Hair follicular keratinocyte (primary cell): ENCODE results near the gene TMEM139. TPM values are rescaled to one million over a fixed set of nuclear protein-coding genes. Genes with fewer than 3 reads are reported as not detected.

ENCODE experiments used
- total RNA-seq: library from RNA; depleted of rRNA; stranded (reverse); fragments of >200 nt; gene quantifications from 2 replicates; pipeline ENCODE4 v1.2.3, GENCODE V29; 2015

Gene TMEM139
- 7.1 and 8.9 TPM in 2 replicates for total RNA-seq

GRCh38 chr7:143284591-143285469, at the start of gene TMEM139:
TSS of gene TMEM139 (plus strand) at chr7:143284958. CDS start at chr7:143285958, 1,000 bp downstream.

GRCh38 chr7:143263266-143264195, 21.2 kb upstream of the TMEM139 start, which contains the start of gene GSTK1:
TSS of gene GSTK1 (plus strand) at chr7:143263441. CDS start at chr7:143263514, 73 bp downstream.

GRCh38 chr7:143287935-143288826, 3.4 kb downstream of the TMEM139 start, which contains the start of gene CASP2:
TSS of gene CASP2 (plus strand) at chr7:143288351. CDS start at chr7:143288456, 105 bp downstream.

GRCh38 chr7:143315776-143316175, 31.0 kb downstream of the TMEM139 start, which contains the start of gene CLCN1:
TSS of gene CLCN1 (plus strand) at chr7:143316111. CDS start at chr7:143316213, 102 bp downstream.

Other genes with a start within 250 kb of the TMEM139 start
- not detected in 2 replicates for gene OR6V1, start 232.6 kb upstream of the TMEM139 start, total RNA-seq
- gene PIP, start 152.9 kb upstream of the TMEM139 start, total RNA-seq = not detected in 2 replicates
- gene TAS2R39, start 101.5 kb upstream of the TMEM139 start, total RNA-seq = not detected in 2 replicates
- not detected in 2 replicates for gene TAS2R40, start 62.9 kb upstream of the TMEM139 start, total RNA-seq
- 118 and 175 TPM in 2 replicates for gene GSTK1, start 21.5 kb upstream of the TMEM139 start, total RNA-seq
- 9.4 and 17.2 TPM in 2 replicates for gene CASP2, start 3.4 kb downstream of the TMEM139 start, total RNA-seq
- gene CLCN1, start 31.2 kb downstream of the TMEM139 start, total RNA-seq = 0.08 TPM in 1 of 2 replicates, not detected in the other
- gene FAM131B, start 77.8 kb downstream of the TMEM139 start, total RNA-seq = 0.08 and 0.19 TPM in 2 replicates
- 78.2 and 95.9 TPM in 2 replicates for gene ZYX, start 96.4 kb downstream of the TMEM139 start, total RNA-seq
- gene EPHA1, start 123.9 kb downstream of the TMEM139 start, total RNA-seq = 35.5 and 37.2 TPM in 2 replicates
- gene TAS2R60, start 158.5 kb downstream of the TMEM139 start, total RNA-seq = not detected in 2 replicates
- not detected in 2 replicates for gene TAS2R41, start 192.9 kb downstream of the TMEM139 start, total RNA-seq